OCI-LY3 (cell line): ENCODE measurements around the gene MED16.

ENCODE experiments used
- EZH2phosphoT487 ChIP-seq: fragments of 200-600 bp; shearing (Covaris generic); IDR thresholded peaks from 2 replicates; pipeline ENCODE4 v1.6.1; 2018; ENCODE audit warnings: antibody characterized with exemption, mixed run types, low read depth
- TF ChIP-seq, protein P1 (sequence below): fragments of 200-600, 300-600 bp; sonication (generic); IDR thresholded peaks from 2 replicates; pipeline ENCODE4 v1.5.1; 2014; ENCODE audit warnings: antibody characterized with exemption, low read length, low read depth

DNA sequence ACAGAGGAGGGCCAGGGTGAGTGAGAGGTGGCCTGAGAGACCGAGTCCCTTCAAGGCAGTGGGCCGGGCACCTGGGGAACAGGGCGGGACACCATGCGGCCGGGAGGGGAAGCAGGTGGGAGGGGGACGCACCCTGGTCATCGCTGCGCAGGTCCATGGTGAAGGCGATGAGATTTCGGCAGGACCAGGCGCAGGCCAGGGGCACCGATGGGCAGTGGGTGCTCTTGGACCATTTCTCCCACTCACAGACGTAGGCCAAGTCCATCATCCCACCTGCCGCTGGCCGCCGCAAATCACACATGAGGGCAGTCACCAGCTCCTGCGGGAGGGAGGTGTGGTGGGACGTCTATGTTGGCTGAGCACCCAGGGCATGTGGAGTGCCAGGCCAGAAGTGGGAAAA lies 2.2 kb downstream of the MED16 start:
- TF ChIP-seq, protein P1, sequence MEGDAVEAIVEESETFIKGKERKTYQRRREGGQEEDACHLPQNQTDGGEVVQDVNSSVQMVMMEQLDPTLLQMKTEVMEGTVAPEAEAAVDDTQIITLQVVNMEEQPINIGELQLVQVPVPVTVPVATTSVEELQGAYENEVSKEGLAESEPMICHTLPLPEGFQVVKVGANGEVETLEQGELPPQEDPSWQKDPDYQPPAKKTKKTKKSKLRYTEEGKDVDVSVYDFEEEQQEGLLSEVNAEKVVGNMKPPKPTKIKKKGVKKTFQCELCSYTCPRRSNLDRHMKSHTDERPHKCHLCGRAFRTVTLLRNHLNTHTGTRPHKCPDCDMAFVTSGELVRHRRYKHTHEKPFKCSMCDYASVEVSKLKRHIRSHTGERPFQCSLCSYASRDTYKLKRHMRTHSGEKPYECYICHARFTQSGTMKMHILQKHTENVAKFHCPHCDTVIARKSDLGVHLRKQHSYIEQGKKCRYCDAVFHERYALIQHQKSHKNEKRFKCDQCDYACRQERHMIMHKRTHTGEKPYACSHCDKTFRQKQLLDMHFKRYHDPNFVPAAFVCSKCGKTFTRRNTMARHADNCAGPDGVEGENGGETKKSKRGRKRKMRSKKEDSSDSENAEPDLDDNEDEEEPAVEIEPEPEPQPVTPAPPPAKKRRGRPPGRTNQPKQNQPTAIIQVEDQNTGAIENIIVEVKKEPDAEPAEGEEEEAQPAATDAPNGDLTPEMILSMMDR, result no peak
- TF ChIP-seq EZH2phosphoT487, result no peak
